Esophagus squamous epithelium (tissue), 5 donors: ENCODE measurements around the gene DES. TPM values are rescaled to one million over a fixed set of nuclear protein-coding genes. Genes with fewer than 3 reads are reported as not detected.
A peak's percentile ranks its signal among the peaks of the same experiment; 100 is the strongest.

Experiments
- DNase-seq: peaks from one replicate; lab custom pipeline; 2025; lab: John Stamatoyannopoulos, UW
- H3K27ac ChIP-seq, 4 donors: fragments of 200-600 bp; sonication (generic); one replicate each; pipeline ENCODE4 v1.5.1; 2016 to 2019; ENCODE audit warnings: mild to moderate bottlenecking in 1 of 4
- H3K27me3 ChIP-seq, 4 donors: fragments of 200-600 bp; sonication (generic); 1 replicate in 3 of 4; 2 replicates in 1 of 4; pipeline versions ENCODE4 v1.5.1 to v1.6.0; 2017 to 2021; ENCODE audit warnings: antibody characterized with exemption in 1 of 4
- H3K36me3 ChIP-seq, 3 donors: fragments of 200-600 bp; sonication (generic); one replicate each; pipeline ENCODE4 v1.5.1; 2016 to 2019
- H3K4me1 ChIP-seq, 3 donors: fragments of 200-600 bp; sonication (generic); one replicate each; pipeline ENCODE4 v1.5.1; 2017 to 2019
- H3K4me3 ChIP-seq, 4 donors: fragments of 200-600 bp; sonication (generic); 1 replicate in 3 of 4; 2 replicates in 1 of 4; pipeline ENCODE4 v1.5.1; 2016 to 2019; ENCODE audit warnings: mild to moderate bottlenecking in 2 of 4, moderate library complexity in 1 of 4
- H3K9me3 ChIP-seq, 3 donors: fragments of 200-600 bp; sonication (generic); one replicate each; pipeline ENCODE4 v1.5.1; 2016 to 2019
- CTCF ChIP-seq, 6 experiments: fragments of 450-650 bp in 4 of 6; fragments of 200-600 bp in 2 of 6; sonication (generic) in 2 of 6; IDR thresholded peaks; one replicate each; pipeline ENCODE4 v1.5.1; 2016 to 2019; ENCODE audit warnings: antibody characterized with exemption in 6 of 6, mild to moderate bottlenecking in 4 of 6, moderate library complexity in 4 of 6
- POLR2A ChIP-seq, 4 donors: fragments of 450-650 bp; IDR thresholded peaks; one replicate each; pipeline ENCODE4 v1.6.1; 2017; ENCODE audit warnings: antibody characterized with exemption in 4 of 4, mild to moderate bottlenecking in 4 of 4, moderate library complexity in 3 of 4
- WGBS, 2 donors: methylation state at CpG; one replicate each; pipeline ENCODE4 v1.1.5; 2018; 5-methylcytosine and 5-hydroxymethylcytosine counted together
- intact Hi-C: fragments of 100-400 bp; cut with DNase I; formaldehyde crosslinking; loops from one replicate; pipeline ENCODE4 v1.15.0; 2022
- total RNA-seq, 4 donors: library from RNA; depleted of rRNA; stranded (reverse); fragments of >200 nt; gene quantifications; one replicate each; pipeline ENCODE4 v1.1.0, GENCODE V29; 2016
- donor health status: DM: yes; HTN: yes; CAD: no.

Gene DES
- total RNA-seq, 4 donors from 2014 or later, result 120 to 2,698 (median 303) TPM

GRCh38 chr2:219439506-219439905 lies 21.3 kb downstream of the DES start:
- Histone ChIP-seq H3K27ac (peak overlapping the region in 3 of 4 donors; percentile 79 to 90 (median 88)), H3K4me3 (no peak overlapping the region), H3K27me3 (peaks cover 0 to 86% (median 8%) of the 10 kb centered on the region in 4 donors), H3K4me1 (peaks cover 6 to 54% (median 14%) of the 10 kb centered on the region in 3 donors), H3K36me3 (no peaks in the 10 kb centered on the region), H3K9me3 (no peaks in the 10 kb centered on the region)
- TF ChIP-seq POLR2A (IDR thresholded peaks at IDR 0.05), result no peak
- no peak for TF ChIP-seq CTCF (IDR thresholded peaks at IDR 0.05)
- no peak for DNase-seq
- WGBS, 2 donors, result 67 to 75% methylated on average over 6 of the region's 6 CpGs
- intact Hi-C loops, result no loop called here

DNA sequence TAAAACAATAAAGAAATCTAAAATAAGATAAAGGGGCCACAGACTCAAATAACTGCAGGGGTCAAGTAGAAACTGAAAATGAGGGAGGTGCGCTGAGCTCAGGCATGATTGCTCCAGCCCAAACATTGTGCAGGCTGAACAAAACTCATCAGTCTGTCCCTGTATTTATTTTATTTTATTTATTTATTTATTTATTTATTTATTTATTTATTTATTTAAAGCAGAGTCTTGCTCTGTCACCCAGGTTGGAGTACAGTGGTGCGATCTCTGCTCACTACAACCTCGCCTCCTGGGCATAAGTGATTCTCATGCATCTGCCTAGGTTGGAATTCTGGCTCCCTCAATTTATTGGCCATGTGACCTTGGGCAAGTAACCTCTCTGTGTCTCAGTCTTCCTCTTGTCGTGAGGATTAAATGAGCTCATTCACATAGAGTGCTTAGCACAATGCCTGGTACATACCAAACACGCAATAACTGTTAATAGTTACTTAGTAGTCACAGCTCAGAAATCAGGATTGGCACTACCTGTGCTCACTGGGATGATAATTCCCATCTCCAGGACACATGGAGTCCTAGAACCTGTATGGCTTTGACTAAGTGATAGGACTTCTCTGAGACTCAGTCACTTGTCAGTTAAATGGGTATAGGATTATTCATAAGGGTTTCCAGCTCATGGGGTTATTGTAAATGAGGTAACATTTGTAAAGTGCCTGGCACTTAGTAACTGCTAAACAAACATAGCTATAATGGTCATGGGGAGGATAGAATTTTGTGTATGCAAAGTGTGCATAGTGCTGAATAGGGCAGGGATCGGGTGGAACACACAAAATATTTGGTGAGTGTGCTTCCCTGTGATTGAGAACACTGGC lies 22.4 kb downstream of the DES start:
- peak overlapping the region in 2 of 4 donors; percentile 66 to 71 for H3K4me3 ChIP-seq
- H3K27me3 ChIP-seq, result peaks cover 0 to 86% (median 2%) of the 10 kb centered on the region in 4 donors
- no peak for TF ChIP-seq CTCF (IDR thresholded peaks at IDR 0.05)
- TF ChIP-seq POLR2A (IDR thresholded peaks at IDR 0.05), result no peak
- intact Hi-C loops, result no loop called here
- H3K36me3 ChIP-seq, result no peaks in the 10 kb centered on the region
- H3K9me3 ChIP-seq, result no peaks in the 10 kb centered on the region
- WGBS, 2 donors, result 62 to 84% methylated on average over 4 to 6 of the region's 6 CpGs
- no peak for DNase-seq
- peaks cover 5 to 45% (median 6%) of the 10 kb centered on the region in 3 donors for H3K4me1 ChIP-seq
- H3K27ac ChIP-seq, result peak overlapping the region; percentile 68 to 92 (median 84)

DNA sequence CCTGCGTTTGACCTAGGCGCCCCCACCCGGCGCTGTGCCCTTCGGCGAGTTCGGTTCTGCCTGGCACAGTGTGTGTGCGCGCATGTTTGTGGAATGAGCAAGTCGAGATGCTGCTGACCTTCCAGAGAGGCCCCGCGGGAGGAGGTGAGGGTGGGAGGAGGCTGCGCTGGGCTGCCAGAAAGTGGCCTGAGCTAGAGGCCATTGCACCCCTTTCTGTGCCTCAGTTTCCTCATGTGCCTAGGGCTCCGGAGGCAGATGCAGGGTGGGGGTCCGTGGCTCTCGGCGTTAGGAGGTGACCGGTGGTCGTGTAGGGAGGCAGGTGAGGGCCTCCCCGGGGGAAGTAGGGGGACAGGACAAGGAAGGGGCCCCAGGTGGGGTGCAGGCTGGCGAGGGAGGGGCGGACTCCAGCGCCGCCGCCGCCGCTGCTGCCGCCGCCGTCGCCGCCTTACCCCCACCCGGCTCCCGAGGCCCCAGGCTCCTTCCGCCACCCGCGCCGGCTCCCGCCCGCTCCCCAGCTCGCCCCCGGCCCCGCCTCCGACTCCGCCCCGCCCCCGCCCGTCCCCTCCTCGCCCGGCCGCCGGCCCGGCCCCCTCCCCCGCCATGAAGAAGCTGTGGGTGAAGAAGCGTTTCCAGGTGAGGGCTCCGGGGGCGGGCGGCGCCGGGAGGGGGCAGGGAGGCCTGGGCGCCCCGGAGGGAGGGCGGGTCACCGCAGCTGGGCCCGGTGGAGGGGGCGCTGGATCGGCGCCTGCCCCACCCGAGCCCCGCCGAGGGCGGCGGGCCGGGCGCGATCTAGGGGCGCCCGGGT lies 23.5 kb downstream of the DES start:
- no peak for DNase-seq
- no peaks in the 10 kb centered on the region for H3K9me3 ChIP-seq
- peaks cover 0 to 85% (median 0%) of the 10 kb centered on the region in 4 donors for H3K27me3 ChIP-seq
- peaks cover 5 to 46% (median 6%) of the 10 kb centered on the region in 3 donors for H3K4me1 ChIP-seq
- peak overlapping the region; percentile 45 to 71 (median 56) for H3K4me3 ChIP-seq
- intact Hi-C loops, result no loop called here
- H3K36me3 ChIP-seq, result no peaks in the 10 kb centered on the region
- no peak for TF ChIP-seq CTCF (IDR thresholded peaks at IDR 0.05)
- peak in 1 of 4 donors; percentile 15 for TF ChIP-seq POLR2A (IDR thresholded peaks at IDR 0.05)
- 0 to 20% methylated on average over 1 of the region's 78 CpGs for WGBS, 2 donors
- peak overlapping the region; percentile 68 to 92 (median 84) for H3K27ac ChIP-seq

- no peaks in the 10 kb centered on the region for H3K36me3 ChIP-seq
- DNase-seq, result no peak
- TF ChIP-seq CTCF (IDR thresholded peaks at IDR 0.05) (no peak), POLR2A (IDR thresholded peaks at IDR 0.05) (no peak)
- 10 to 12% methylated on average over 12 to 19 of the region's 35 CpGs for WGBS, 2 donors
- H3K9me3 ChIP-seq, result no peaks in the 10 kb centered on the region
- intact Hi-C loops, result no loop called here
- peaks cover 5 to 46% (median 6%) of the 10 kb centered on the region in 3 donors for H3K4me1 ChIP-seq
- H3K27ac ChIP-seq, result peak overlapping the region; percentile 68 to 92 (median 84)
- peaks cover 0 to 86% (median 0%) of the 10 kb centered on the region in 4 donors for H3K27me3 ChIP-seq
- H3K4me3 ChIP-seq, result peak overlapping the region; percentile 45 to 71 (median 56)
Measured at GRCh38 chr2:219442256-219443015, 24.3 kb downstream of the DES start.
